Choroid plexus epithelial cell (primary cell): ENCODE data around the gene ESRRB.
"Not testable (repeated sequence)": the region's sequence is repeated elsewhere in the genome, so short reads cannot be mapped to it uniquely, and the experiment has no call there.

ENCODE experiments used
- DNase-seq: peaks from one replicate; pipeline ENCODE4 v3.0.0-alpha.2; 2010; ENCODE audit warnings: low read depth
- H3K4me3 ChIP-seq: 2 replicates; pipeline ENCODE4 v1.5.1; 2011; ENCODE audit warnings: low read depth, mild to moderate bottlenecking, control low read depth, low read length, moderate library complexity
- TF ChIP-seq, protein P1 (sequence below): conservative IDR thresholded peaks from 2 replicates; pipeline ENCODE4 v1.5.1; 2011; ENCODE audit warnings: low read depth, mild to moderate bottlenecking, control low read depth, inconsistent platforms, low read length, moderate library complexity

ESRRB gene

DNA sequence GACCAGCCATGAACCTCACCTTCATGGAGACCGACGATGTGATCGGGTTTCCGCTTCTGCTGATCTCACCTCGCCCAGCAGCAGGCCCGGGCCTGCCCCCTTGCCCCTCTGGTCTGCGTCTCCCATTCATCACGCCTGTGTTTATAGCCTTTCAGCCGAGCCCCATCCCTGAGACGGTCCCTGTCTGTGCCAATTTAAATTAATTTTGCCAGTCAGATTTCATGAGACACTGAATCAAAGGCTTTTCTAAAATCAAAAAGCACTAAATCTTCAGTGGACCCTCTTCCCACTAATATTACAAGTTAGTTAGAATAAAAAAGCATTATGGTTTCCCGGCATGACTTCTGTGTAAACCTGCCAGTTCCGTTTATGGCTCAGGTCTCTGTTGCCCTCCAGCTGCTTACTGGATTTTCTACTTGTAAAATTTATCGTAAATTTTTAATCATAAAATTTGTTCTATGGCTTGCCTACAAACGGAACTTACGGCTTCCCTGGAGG, 155.9 kb downstream of the ESRRB start:
- DNase-seq = no peak
- TF ChIP-seq, protein P1, sequence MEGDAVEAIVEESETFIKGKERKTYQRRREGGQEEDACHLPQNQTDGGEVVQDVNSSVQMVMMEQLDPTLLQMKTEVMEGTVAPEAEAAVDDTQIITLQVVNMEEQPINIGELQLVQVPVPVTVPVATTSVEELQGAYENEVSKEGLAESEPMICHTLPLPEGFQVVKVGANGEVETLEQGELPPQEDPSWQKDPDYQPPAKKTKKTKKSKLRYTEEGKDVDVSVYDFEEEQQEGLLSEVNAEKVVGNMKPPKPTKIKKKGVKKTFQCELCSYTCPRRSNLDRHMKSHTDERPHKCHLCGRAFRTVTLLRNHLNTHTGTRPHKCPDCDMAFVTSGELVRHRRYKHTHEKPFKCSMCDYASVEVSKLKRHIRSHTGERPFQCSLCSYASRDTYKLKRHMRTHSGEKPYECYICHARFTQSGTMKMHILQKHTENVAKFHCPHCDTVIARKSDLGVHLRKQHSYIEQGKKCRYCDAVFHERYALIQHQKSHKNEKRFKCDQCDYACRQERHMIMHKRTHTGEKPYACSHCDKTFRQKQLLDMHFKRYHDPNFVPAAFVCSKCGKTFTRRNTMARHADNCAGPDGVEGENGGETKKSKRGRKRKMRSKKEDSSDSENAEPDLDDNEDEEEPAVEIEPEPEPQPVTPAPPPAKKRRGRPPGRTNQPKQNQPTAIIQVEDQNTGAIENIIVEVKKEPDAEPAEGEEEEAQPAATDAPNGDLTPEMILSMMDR = no peak
- no peak overlapping the region for H3K4me3 ChIP-seq

GRCh38 chr14:76536636-76537035, 160.7 kb downstream of the ESRRB start:
- H3K4me3 ChIP-seq = not testable (repeated sequence)

GRCh38 chr14:76537906-76538647, 162.1 kb downstream of the ESRRB start:
- TF ChIP-seq, protein P1 = no peak
- H3K4me3 ChIP-seq = no peak overlapping the region
- DNase-seq = no peak

More at GRCh38 chr14:76536636-76537035, 160.7 kb downstream of the ESRRB start:
- not testable (repeated sequence) for DNase-seq

DNA sequence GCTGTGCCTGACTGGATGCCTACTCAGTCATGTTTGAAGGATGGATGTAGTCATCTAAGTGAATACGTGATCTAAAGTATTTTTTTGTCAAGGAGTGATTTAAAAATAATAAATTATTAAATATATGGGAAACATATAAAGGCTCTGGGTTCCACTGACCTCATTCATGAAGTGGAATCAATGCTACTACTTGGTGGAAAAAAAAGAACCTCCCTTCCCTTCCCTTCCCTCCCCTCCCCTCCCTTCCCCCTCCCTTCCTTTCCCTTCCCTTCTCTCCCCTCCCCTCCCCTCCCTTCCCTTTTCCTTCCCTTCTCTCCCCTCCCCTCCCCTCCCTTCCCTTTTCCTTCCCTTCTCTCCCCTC, 162.7 kb downstream of the ESRRB start:
- H3K4me3 ChIP-seq = no peak overlapping the region
- no peak for DNase-seq
- TF ChIP-seq, protein P1 = no peak

GRCh38 chr14:76539130-76539529, 163.2 kb downstream of the ESRRB start:
- TF ChIP-seq, protein P1 = no peak
- DNase-seq = no peak
- H3K4me3 ChIP-seq = no peak overlapping the region

- TF ChIP-seq, protein P1 = no peak
- no peak overlapping the region for H3K4me3 ChIP-seq
- DNase-seq = no peak
Measured at GRCh38 chr14:76541594-76542219, 165.8 kb downstream of the ESRRB start.

- no peak for DNase-seq
- TF ChIP-seq, protein P1 = peak; percentile 51
- H3K4me3 ChIP-seq = no peak overlapping the region
Measured at GRCh38 chr14:76546426-76547221, 170.7 kb downstream of the ESRRB start.
